Stimulated activated CD4-positive, alpha-beta T cell treated with anti-CD3 and anti-CD28 coated beads, Interleukin-15, amount 100 ng/mL, for 1 hour (primary cell): ENCODE measurements around the gene HHIP.

Source experiments
- DNase-seq, 2 donors: peaks; one replicate each; pipeline ENCODE4 v3.0.0-alpha.2; 2020; ENCODE audit warnings: low read depth in 1 of 2, low spot score in 1 of 2

The HHIP gene

DNA sequence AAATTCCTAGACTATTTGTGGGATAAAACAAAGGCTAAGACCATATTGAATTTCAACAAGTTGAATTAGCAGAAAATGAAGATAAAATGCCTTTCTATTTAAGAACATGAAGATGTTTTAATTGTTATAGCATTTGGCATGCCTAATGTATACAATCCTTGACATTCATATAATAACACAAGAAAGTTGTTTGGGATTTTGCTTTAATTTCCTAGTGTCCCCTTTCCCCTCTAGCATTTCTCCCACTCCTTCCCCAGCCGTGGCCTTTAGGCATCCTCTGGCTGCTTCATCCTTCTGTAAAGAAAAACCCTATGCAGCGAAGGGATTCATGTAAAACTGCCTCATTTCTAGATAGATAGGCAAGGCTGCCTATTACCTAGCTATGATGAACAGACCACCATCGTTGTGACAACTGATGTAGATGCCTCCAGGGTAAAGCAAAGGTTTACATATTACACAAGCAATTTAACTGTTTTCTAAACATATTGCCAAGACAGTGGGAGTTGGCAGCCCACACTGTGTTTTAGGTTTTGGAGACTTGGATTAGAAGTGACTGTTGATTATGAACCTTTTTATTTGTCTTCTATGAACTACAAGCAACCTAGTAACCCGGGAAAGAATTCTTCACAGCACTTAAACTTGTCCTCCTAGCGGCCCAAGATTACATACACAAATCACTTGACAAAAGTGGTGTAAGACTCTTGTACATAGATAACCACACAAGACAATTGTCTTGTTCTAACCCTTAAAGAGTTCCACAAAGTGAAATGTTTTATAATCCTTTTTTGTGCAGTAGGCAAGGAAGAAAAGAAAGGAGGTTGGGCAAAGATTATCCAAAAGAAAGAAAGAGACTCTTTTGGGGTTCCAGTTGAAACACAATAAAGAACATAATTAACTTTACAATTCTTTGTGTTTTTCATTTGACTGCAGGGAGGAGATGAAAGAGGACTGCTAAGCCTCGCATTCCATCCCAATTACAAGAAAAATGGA is 59.9 kb downstream of the HHIP start:
- no peak for DNase-seq

DNA sequence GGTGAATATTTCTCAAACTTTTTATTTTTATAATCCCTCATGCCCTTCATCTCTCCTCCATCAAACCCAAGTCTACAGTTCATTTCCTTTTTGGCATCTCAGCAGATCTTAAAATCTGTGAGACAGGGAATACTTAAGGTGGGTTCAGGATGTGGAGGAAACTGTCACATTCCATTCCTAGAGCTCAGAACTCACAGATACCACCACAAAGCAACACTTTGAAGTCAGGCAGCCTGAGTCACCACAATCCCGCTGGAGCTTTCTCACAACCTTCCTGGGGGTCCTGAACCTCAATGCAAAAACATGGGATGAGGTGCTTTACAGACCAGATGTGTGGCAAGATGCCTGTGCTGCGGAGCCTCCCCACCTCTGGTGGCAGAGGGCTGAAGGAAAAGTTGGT is 63.2 kb downstream of the HHIP start:
- no peak for DNase-seq

DNA sequence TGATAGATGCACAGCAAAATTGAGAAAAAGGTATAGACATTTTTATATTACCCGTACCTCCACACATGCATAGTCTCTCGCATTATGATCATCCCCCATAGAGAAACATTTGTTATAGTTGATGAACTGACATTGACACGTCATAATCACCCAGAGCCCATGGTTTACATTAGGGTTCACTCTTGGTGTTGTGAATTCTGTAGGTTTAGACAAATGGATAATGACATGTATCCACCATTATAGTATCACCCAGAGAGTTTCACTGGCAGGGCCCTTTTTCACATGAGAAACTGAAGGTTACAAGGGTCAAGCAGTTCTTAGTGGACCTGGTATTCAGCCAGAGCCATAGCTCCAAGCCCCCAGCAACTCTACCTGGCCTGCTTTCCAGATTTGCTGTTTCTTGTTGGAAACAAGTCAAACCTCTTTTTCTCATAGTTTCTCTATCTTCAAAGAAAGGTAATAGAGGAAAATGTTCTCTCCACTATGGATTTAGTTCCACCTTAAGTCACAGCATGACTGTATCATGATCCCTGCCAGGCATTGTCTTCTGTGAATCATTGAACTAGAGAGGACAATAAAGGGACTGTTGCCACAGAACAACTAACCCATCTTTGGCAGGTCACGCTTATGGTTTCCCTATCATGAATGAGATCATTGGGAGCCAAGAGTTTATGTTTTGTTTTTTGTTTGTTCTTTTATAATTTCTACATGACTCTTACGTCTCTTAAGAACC is 64.0 kb downstream of the HHIP start:
- no peak for DNase-seq

DNA sequence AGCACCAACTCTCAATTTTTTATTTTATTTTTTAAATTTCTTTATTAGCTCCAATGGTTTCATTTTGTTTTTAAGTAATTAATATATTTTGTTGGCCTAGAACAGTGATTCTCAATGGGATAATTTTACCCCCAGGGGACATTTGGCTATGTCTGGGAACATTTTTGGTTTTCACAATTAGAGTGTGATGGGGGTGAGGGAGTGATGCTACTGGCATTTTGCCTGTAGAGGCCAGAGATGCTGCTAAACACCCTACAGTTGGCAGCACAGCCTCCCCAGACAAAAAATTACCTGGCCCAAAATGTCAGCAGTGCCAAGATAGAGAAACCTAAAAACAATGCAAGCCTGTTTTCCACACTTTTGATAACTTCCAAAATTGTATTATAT is 64.6 kb downstream of the HHIP start:
- DNase-seq, result no peak

DNA sequence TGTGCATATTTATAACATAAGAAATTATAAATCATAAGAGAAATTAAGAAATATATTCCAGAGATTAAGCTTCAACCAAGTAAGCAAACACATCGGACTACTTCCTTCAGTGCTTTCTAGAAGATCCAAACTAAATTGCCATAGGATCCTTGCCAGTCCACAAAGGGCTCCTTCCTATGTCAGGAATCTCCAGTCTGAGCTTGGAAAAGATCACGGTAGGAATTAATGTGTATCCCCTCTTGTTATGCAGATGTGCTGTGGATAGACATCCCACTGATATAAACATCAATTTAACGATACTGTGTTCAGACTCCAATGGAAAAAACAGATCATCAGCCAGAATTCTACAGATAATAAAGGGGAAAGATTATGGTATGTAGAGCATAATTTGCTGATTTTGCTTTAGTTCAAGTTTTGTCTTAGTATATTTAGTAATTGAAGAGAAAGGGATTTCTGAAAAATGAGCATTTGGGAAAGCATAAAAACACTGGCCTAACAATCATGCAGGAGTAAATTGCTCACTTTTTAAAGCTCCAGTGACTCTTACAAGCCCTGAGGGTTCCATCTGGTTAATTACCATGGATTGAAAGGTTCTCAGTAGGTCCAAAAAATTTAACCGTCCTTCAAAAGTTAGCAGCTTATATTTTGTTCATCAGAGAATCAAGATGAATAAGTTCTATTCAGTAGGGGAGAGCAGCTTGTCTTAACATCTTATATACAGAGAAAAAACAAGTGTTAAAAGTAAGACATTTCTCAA is 65.9 kb downstream of the HHIP start:
- DNase-seq, result no peak

DNA sequence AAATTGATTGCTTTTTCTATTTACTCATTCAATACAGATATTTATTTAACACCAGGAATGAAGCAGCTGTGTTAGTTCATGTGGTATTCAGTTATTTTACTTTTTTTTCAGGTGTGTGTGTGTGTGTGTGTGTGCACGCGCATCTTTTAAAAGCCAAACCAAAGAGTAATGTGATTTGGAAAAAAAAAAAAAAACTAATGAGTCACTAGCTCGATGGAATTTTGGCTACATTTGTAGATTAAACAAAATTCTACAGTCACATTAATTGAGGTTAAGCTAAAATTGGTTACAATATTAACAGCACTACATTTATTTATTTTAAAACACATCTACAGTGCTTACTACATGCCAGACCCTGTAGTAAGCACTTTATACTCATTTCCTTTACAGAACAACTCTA is 66.8 kb downstream of the HHIP start:
- DNase-seq, result no peak

DNA sequence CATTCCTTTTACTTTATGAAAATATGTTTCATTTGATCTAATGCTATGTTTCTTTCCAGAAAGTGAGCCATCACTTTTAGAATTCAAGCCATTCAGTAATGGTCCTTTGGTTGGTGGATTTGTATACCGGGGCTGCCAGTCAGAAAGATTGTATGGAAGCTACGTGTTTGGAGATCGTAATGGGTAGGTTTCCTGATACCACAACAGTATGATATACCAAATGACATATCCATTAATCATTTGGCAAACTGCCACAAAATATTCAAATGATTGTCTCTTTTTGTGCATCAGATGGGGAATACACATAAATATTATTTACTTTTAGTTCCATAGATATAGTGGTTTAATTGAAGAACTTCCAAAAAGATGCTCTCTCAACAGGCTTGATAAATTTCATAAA is 68.2 kb downstream of the HHIP start:
- DNase-seq, result no peak

DNA sequence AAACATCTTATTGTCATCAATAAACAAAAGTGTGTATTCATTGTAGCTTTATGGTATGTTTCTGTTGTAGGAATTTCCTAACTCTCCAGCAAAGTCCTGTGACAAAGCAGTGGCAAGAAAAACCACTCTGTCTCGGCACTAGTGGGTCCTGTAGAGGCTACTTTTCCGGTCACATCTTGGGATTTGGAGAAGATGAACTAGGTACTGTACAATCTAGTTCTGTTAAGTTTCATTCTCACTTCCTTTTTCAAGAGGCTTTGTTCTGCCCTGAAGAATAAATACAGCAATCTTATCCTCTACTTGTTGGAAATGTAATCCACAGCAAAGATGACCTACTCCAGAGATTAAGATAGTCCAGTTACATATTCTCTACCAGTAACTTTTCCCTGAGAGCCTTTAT is 69.3 kb downstream of the HHIP start:
- DNase-seq, result no peak

DNA sequence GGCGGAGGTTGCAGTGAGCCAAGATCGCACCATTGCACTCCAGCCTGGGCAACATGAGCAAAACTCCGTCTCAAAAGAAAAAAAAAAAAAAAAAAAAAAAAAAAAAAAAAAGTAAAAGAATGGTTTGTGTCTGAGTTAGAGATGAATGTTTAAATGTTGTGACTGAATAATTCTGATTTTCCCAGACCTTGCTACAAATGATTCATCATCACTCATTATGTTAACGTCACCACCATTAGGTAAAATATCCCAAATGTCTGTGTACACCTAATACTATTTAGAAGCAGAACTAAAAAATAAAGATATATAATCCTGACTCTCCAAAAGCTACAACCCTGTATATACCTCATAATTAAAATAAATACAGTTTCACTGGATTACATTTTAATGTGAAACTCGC is 70.8 kb downstream of the HHIP start:
- no peak for DNase-seq

DNA sequence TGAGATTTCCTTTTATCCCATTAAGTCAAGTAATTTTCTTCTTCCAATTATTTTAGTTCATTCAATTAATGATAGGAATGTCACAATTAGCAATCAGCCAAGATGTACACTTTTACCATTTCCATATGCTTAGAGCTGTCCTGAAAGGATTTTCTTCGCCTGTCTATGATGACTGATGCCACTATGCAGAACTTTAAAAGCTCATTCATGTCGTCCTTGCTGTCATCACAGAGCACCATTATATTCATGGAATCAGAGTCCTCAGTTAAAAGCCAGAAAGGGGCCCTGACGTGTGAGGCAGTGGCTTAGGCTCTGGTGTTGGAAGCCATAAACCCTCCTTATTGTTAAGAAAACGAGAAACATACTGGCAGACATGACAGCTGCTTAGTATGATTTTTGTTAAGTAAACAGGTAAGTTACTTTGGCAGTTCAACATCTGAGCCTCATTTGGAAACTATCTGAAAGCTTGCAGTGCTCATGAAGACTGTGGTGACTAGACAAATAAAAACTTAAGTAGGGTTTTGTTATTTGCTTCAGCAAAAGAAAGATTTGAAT is 73.1 kb downstream of the HHIP start:
- DNase-seq, result no peak

DNA sequence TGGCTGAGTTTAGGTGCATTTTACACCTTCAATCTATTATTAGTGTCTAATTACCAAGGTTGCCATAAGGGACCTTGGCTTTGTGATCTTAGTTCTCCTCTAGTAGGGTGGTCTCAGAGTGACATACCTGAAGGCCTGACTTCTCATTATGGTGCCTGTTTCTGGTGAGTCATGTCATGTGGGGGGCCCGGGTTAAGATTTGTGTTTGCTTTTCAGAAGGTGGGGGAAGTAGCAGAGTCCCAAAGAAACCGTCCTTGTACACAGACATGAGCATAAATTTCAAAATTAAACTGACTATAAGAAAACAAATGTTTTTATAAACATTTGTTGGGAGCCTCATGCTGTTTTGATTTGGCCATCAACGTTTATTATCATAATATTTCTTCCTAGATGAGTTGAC is 74.5 kb downstream of the HHIP start:
- DNase-seq, result no peak

DNA sequence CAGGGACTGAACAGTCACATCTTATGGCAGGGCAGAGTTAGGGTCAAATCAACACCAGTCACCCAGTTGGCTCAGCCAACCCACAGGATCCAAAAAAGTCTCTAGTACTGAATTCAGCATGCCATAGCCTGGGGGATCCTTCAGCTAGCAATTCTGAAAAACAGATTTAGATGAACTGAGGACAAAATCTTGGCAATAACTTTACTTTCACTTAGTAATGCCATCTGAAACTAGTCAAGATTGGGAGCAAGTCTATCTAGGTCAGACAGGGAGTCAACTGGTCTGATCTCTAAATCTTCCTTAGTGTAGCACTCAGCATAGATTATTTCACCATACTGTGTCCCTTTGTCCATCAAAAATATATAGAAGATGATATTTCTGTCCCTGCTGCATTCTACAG is 76.0 kb downstream of the HHIP start:
- DNase-seq, result no peak

DNA sequence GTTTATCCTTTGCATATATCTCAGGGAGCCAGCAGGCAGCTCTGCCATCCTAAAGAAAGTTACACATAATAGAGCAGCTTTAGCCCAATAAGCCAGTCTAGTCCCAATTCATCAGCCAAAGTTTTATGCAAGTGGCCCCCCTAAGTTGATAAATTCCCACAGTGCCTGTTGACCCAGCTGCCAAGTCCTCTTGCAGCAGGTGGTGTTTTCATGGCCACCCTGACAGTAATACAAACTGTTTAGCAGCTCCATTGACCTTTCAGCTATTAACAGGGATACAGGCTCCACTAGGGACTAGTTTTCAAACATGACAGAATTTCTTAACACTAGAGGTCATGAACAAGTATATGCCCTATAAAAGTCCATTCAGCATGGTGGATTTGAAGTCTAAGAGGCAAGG is 77.5 kb downstream of the HHIP start:
- DNase-seq, result no peak

DNA sequence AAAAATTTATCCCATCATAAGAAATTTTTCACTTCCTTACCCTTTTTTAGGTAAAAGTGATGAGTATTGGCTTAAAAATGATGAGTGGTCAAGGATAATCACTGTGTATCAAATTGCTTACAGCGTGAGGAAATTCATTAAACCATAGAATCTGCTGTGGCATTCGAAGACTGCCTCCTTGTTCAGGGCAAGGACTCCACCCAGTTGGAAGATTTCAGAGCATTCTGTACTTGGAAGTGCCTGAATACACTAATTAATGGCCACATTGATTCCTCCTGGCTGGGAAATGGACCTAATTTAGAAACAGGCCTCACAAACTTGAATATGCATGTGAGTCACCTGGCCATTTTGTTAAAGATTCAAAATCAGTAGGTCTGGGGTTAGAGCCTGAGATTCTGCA is 83.2 kb downstream of the HHIP start:
- no peak for DNase-seq

DNA sequence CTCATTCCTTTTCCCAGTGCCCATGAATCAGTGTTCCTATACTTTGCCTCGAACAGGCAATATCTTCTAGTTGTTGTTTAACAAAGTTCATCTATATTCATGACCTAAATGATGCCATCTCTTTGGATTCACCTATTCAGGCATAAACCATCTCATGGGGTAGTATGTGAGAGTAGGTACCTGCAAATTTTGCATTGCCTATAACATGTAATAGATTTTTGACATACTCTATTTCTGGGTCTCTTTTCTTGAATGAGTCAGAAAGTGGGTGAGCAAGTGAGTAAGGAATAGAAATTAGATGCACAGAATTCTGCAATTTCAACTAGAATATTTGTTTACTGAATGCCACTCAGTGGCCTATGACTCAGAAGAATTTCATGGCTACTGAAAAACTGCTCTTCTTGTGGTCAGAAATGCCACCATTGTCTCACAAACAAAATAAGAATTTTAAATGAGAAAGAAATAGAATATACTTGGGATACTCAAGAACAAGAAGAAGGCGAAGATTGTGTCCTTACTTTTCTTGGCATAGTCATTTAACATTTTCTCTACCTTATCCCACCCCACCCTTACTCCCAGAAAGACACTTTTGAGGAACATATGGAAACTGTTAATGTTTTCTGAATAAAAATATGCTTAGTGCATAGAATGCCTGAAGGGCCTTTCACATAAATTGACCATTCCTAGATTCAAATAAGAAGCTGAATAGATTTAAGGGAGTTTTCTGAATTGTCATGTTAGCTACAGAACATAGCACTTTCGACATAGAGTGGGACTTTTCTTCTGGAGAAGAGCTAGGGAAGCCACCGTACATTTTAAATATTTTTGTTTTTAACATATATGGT is 86.8 kb downstream of the HHIP start:
- no peak for DNase-seq

DNA sequence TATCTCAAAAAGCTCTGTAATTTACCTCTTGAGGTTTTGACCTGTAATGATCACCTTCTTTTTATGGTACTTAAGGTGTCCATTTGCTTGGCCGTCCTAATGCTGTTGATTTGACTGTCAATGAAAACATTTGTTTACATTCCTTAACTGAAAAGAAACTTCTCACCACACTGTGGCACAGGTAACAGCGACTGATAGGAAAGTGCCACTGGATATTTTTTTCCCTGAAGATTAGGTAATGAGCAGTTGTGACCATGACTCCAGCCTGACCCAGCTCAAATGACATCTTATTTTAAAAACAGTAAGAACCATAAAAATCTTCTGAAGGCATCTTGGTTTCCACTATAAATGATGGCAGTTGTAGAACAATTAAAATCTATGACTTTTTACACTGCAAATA is 87.6 kb downstream of the HHIP start:
- DNase-seq, result no peak

DNA sequence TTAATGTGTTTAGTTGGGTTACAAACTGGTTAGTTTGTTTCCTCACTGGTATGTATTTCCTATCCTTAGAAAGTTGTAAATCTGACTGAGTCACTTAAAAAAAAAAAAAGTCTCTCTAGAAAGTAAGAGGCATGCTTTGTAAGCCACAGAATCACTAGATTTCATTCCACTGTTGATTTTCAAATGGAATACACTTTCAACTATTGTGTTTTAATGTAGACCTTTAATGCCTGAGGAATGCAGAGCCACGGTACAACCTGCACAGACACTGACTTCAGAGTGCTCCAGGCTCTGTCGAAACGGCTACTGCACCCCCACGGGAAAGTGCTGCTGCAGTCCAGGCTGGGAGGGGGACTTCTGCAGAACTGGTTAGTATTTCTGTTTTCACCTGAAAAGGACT is 88.6 kb downstream of the HHIP start:
- DNase-seq, result no peak

DNA sequence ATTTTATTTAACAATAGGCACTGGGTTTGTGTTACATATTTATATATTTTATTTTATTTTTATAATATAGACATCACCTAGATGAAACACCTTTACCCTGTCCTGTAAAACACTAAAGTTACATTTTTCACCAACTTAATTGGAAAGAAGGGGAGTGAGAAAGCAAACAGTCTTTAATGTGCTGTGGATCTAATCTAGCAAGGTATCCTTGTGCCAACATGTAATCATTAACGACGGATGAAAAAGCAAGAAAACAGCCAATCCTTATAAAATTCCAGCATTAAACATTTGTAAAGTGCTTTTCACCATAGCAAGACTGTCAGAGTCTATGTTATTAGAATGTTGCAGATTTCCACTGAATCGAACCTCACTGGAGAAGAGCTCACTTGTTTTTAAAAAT is 92.7 kb downstream of the HHIP start:
- no peak for DNase-seq

DNA sequence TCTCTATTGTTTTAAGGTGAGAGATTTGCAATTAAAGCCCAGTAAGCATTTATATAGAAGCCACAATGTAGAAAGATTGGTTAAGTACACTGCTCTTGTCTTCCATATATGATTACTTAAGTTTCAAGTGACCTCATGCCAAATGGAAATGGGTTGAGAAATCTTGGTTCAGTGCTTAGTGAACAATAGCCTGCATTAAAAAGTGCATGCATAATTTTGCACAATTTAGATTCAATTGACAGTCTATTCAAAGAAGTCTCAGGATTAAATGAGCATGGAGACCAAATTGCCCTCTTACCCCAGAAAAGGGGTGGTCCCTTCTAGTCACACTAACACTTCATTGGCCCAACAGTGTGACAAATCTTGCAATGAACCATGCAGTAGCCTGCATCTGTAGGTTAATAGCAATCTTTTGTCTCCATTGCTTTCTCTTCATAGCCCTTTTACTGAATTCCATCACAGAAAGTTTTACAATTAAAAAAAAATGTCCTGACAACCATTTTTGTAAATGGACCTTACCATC is 93.6 kb downstream of the HHIP start:
- no peak for DNase-seq

DNA sequence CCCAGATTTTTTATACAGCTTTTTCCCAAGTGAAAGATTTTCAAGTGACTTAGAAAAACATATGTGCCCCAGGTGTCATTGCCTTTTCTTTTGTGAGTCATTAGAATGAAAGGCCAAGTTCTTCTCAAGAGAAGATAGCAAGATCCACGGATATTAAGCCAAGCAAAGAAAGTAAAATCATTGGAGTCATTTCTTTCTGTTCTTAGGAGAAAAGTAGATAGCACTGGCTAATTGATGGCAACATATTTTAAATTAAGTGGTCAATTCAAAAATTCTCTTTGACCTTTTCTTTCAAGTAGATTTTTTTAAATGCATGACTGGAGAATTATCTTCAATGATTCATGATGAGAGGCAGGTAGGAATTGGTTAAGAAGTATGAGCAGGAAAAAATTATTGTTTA is 94.4 kb downstream of the HHIP start:
- no peak for DNase-seq
